HEK293T (cell line): ENCODE measurements around the gene GAB1.

ENCODE experiments used
- ELF4 ChIP-seq: fragments of 450-650 bp; IDR thresholded peaks from 2 replicates; pipeline ENCODE4 v1.6.1; 2017; ENCODE audit warnings: antibody characterized with exemption
- FOXM1 ChIP-seq: fragments of 450-650 bp; IDR thresholded peaks from 2 replicates; pipeline ENCODE4 v1.6.1; 2017; ENCODE audit warnings: mild to moderate bottlenecking, borderline replicate concordance
- L3MBTL2 ChIP-seq: fragments of 450-650 bp; conservative IDR thresholded peaks from 2 replicates; pipeline ENCODE4 v1.6.1; 2016; ENCODE audit warnings: mild to moderate bottlenecking
- SP1 ChIP-seq: fragments of 450-650 bp; IDR thresholded peaks from 2 replicates; pipeline ENCODE4 v1.6.1; 2017

DNA sequence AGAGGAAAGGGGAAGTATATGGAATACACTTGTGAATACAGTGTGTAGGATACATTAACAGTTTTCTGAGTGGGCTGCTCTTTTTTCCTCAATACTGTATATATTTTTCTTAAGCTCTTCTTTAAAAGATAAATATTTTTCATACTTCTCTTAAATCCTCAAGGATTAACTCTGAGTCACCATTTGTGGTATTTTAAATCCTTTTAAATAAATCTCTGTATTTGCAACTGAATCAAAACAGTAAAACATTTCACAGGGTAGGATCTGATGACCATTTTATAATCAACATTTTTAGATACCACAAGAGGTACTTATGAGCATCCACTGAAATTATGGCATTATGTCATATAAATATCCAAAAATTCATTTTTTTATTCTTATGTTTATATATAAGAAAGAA, 87.6 kb downstream of the GAB1 start:
- TF ChIP-seq L3MBTL2 (no peak), ELF4 (no peak), FOXM1 (no peak), SP1 (no peak)
